ENCODE measurements around the gene POM121. TPM values are rescaled to one million over a fixed set of nuclear protein-coding genes. Genes with fewer than 3 reads are reported as not detected.

POM121 gene
- total RNA-seq, result 15.1 and 15.5 TPM in 2 replicates

DNA sequence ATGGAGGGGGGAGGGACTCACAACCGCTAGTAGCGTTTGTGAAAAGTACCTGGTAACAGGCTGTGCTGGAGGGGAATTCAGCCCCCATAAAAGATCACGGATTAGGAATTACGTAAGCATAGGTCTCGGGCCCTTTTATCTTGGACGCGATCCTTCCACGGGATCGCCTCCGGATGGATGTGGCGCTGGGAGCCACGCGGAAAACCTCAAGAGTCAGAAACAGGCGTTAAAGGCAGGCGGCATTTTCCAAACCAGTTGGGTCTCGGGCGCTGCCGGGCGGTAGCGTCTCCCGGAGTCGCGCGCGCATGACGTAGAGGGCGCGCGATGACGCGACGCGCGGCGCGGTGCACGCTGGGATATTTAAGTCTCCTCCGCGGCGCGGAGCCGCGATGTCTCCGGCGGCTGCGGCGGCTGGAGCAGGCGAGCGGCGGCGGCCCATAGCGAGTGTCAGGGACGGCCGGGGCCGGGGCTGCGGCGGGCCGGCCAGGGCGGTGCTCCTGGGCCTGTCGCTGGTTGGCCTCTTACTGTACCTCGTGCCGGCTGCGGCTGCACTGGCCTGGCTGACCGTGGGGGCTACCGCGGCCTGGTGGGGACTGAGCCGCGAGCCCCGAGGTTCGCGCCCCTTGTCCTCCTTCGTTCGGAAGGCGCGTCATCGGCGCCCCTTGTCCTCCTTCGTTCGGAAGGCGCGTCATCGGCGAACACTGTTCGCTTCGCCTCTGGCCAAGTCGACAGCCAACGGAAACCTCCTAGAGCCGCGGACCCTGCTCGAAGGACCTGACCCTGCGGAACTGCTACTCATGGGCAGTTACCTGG lies at the start of gene POM121:
TSS of gene POM121 (plus strand) at position 363 of the 813 bp plus-strand sequence. CDS start at position 390, 27 bp downstream.

DNA sequence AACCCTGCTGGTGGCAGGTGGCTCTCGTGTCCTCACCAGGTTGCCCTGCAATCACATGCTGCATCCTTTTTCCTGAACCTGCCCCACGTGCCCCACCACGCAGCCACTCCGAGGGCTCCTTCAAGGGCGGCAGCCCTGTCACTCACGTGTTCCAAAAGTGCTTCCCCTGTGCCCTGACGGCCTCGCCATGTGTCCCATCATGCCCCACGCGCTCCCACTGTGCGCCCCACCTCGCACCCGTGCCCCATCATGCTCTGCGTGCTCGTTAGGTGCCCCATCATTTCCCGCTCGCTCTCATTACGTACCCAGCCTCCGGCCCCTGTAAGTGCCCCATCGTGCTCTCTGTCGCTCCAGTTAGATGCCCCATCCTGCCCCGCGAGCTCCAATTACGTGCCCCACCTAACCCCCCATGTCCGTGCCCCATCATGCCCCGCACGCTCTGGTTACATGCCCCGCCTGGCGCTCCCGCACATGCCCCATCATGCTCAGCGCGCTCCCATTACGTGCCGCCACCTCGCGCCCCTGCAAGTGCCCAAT lies 44.2 kb downstream of the POM121 start, which contains the start of gene TRIM74:
TSS of gene TRIM74 (minus strand) at position 487 of the 537 bp plus-strand sequence. CDS start 3,309 bp downstream, outside the sequence.

Other genes with a start within 250 kb of the POM121 start
- 0.76 and 0.98 TPM in 2 replicates for gene TYW1B, start 96.9 kb upstream of the POM121 start, total RNA-seq
- gene TRIM74, start 44.4 kb downstream of the POM121 start, total RNA-seq, result 0.13 and 0.16 TPM in 2 replicates
- not detected in 2 replicates for gene SPDYE8, start 104.7 kb downstream of the POM121 start, total RNA-seq
- not detected in 2 replicates for gene SPDYE11, start 132.8 kb downstream of the POM121 start, total RNA-seq
- not detected in 2 replicates for gene SPDYE9, start 160.9 kb downstream of the POM121 start, total RNA-seq